Endothelial cell (in vitro differentiated cells): Measurements from ENCODE around the gene BCAS1. TPM values are rescaled to one million over a fixed set of nuclear protein-coding genes. Genes with fewer than 3 reads are reported as not detected.

Experiments
- DNase-seq: peaks from one replicate; pipeline ENCODE4 v3.0.0; 2021; ENCODE audit warnings: low spot score
- H3K27ac Mint-ChIP-seq: one replicate; pipeline ENCODE4 v1.8.0; 2021; ENCODE audit warnings: mixed read lengths, inconsistent platforms; ENCODE audit not compliant: unreplicated experiment
- H3K27me3 Mint-ChIP-seq: one replicate; pipeline ENCODE4 v1.8.0; 2021; ENCODE audit warnings: mild to moderate bottlenecking, moderate library complexity, mixed read lengths, inconsistent platforms; ENCODE audit not compliant: unreplicated experiment
- H3K36me3 Mint-ChIP-seq: one replicate; pipeline ENCODE4 v1.8.0; 2021; ENCODE audit warnings: mild to moderate bottlenecking, low read depth, mixed read lengths, inconsistent platforms; ENCODE audit not compliant: unreplicated experiment
- H3K4me1 Mint-ChIP-seq: one replicate; pipeline ENCODE4 v1.8.0; 2021; ENCODE audit warnings: mild to moderate bottlenecking, mixed read lengths, inconsistent platforms; ENCODE audit not compliant: unreplicated experiment
- H3K4me3 Mint-ChIP-seq: one replicate; pipeline ENCODE4 v1.8.0; 2021; ENCODE audit warnings: mild to moderate bottlenecking, mixed read lengths, inconsistent platforms; ENCODE audit not compliant: unreplicated experiment
- H3K9me3 Mint-ChIP-seq: one replicate; pipeline ENCODE4 v1.8.0; 2021; ENCODE audit warnings: mixed read lengths, inconsistent platforms; ENCODE audit not compliant: unreplicated experiment
- CTCF ChIP-seq: fragments of 200-600 bp; sonication (generic); IDR thresholded peaks from one replicate; pipeline ENCODE4 v1.5.0; 2021; ENCODE audit warnings: antibody characterized with exemption; ENCODE audit not compliant: unreplicated experiment
- total RNA-seq: library from RNA; stranded (reverse); fragmentation: NEBNext Ultra II Directional; extraction: Animal tissue kit (Norgen Biotek cat#: 25700); gene quantifications from one replicate; pipeline ENCODE4 v1.2.1, GENCODE V29; 2021; ENCODE audit not compliant: unreplicated experiment

Gene BCAS1
- total RNA-seq, 1 donor from 2014 or later, result 0.05 TPM

DNA sequence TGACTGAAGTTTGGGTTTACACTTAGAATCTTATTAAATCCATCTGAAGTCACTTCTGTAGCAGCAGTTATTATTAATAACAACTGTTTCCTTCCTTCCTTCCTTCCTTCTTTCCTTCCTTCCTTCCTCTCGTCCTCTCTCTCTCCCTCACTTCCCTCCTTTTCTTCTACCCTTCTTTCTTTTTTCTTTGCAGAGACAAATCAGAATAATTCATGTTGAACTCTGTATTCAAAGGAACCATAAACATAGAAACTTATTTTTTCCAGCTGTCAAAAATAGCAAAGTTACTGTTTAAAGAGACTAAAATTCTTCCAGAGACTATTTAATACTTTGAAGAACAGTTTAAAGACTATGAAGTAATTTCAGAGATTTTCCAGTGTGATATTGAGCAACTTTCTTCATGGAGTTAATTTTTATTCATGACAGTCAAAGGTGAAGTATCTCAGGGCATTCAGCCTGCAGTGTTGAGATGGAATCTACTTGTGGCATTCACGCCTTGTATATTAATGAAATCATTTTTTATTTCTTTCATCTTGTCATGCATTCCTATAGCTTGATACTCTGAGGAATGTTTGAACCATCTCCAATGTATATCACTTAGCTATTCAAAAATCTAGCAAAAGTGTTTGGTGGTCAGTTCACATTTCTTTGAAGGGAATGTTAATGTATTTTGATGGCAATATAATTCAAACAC lies 109.7 kb downstream of the BCAS1 start:
- TF ChIP-seq CTCF, result no peak
- Mint-ChIP-seq H3K36me3 (no peaks in the 10 kb centered on the region), H3K27me3 (no peaks in the 10 kb centered on the region), H3K4me3 (no peak overlapping the region), H3K4me1 (peaks cover 18% of the 10 kb centered on the region), H3K27ac (no peak overlapping the region), H3K9me3 (no peaks in the 10 kb centered on the region)
- DNase-seq, result no peak

DNA sequence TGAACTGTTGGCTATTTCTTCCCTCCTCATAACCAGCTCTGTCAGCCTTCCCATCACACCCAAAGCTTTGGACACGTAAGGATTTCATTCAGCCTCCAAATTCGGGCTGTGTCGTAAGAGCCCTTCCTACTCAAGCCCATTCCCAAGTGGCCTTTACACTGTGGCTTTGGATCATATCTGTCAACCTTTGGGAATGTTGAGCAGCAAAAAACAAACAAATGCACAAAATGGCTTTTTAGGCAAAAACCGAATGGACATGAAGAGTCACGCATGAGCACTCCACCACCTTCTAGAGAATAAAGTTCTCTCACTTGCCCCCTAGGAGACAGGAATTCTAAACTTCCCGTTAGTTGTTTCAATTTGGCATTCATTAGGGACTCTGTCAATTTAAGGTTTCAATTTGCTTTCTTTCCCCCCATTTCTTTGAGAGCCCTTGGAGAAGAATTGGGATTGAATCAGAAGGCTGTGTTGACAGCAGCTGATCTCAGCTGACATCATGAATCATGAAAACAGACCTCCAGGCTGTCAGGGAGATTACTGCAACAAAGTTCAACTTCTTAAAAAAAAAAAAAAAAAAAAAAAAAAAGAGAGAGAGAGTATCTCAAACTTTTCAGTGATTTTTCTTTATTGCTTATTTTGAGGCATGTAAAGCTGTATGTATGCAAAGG lies 110.3 kb downstream of the BCAS1 start:
- Mint-ChIP-seq H3K9me3 (no peaks in the 10 kb centered on the region), H3K4me3 (no peak overlapping the region), H3K4me1 (peaks cover 18% of the 10 kb centered on the region), H3K27me3 (no peaks in the 10 kb centered on the region), H3K36me3 (no peaks in the 10 kb centered on the region), H3K27ac (peak overlapping the region; percentile 42)
- no peak for DNase-seq
- TF ChIP-seq CTCF, result no peak

DNA sequence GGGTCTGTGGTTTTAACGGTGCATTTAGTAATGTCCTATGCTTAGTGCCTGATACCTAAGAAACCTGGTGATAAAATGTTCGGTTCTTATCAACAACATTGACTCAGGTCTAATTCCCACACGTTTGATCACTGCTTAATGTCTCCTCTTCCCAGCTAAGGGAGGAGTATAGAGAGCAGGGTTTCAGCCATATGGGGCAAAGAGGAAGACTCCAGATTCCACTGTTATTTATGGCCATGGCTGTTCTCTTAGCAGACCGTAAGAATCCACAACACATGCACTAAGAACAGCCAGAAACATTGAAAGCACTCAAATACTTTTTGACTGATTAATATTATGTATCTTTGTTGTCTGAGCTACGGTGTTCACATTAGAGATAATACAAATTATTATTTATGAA lies 112.1 kb downstream of the BCAS1 start:
- H3K27ac Mint-ChIP-seq, result no peak overlapping the region
- TF ChIP-seq CTCF, result no peak
- H3K4me1 Mint-ChIP-seq, result peaks cover 18% of the 10 kb centered on the region
- DNase-seq, result no peak
- no peak overlapping the region for H3K4me3 Mint-ChIP-seq
- H3K36me3 Mint-ChIP-seq, result peaks cover 7% of the 10 kb centered on the region
- H3K9me3 Mint-ChIP-seq, result no peaks in the 10 kb centered on the region
- no peaks in the 10 kb centered on the region for H3K27me3 Mint-ChIP-seq

DNA sequence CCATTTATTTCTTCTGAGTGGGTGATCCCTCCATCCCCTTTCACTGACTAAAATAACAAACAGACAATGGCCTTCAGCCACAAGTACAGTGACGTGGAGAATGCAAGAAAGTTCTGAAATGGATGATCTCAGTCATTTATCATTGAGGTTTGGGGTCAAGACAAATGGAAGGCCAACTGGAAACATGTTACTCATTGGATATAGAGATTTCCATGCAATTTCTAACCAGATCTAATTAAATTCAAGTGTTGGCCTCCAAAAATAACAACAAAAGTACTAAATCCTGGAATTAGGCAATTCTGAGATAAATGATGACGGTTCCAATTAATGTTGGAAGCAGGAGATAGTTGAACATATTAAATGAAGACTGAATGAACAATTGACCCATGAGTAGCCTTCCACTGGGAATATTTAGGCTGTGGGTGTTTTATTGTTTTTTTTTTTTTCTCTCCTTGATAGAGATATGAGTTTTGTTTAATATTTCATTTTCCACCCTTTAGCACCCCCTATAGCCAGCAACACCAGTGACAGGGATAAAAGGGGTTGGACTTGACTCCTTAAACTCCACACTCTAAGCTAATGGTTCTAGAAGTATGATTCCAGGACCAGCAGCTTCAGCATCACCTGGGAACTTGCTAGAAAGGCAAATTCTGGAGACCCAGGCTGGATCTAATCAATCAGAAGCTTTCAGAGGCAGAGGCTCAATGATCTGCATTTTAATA lies 112.8 kb downstream of the BCAS1 start:
- no peaks in the 10 kb centered on the region for H3K27me3 Mint-ChIP-seq

More for the DNA sequence above, 112.8 kb downstream of the BCAS1 start:
- Mint-ChIP-seq H3K36me3 (peaks cover 7% of the 10 kb centered on the region), H3K27ac (no peak overlapping the region), H3K4me3 (no peak overlapping the region), H3K4me1 (peaks cover 18% of the 10 kb centered on the region), H3K9me3 (no peaks in the 10 kb centered on the region)
- no peak for TF ChIP-seq CTCF
- DNase-seq, result no peak
